Mucosa of descending colon (tissue), 3 donors: ENCODE data around the gene CTDNEP1. TPM values are rescaled to one million over a fixed set of nuclear protein-coding genes. Genes with fewer than 3 reads are reported as not detected.

Experiments
- ATAC-seq: fragments of 200-7000 bp; cut with Tn5 transposase; one replicate; pipeline ENCODE4 v1.9.1; 2020; ENCODE audit warnings: mild to moderate bottlenecking, moderate library complexity
- DNase-seq, 3 donors: peaks; one replicate each; pipeline ENCODE4 v3.0.0-alpha.2; 2020
- H3K36me3 ChIP-seq: fragments of 200-600 bp; one replicate; pipeline ENCODE4 v1.8.0; 2021; ENCODE audit warnings: low read depth, mild to moderate bottlenecking
- H3K4me1 ChIP-seq: fragments of 200-600 bp; one replicate; pipeline ENCODE4 v1.8.0; 2021; ENCODE audit warnings: low read depth, mild to moderate bottlenecking
- H3K4me3 ChIP-seq: fragments of 200-600 bp; one replicate; pipeline ENCODE4 v1.8.0; 2021; ENCODE audit warnings: mild to moderate bottlenecking
- H3K9me3 ChIP-seq: fragments of 200-600 bp; one replicate; pipeline ENCODE4 v1.8.0; 2021; ENCODE audit warnings: mild to moderate bottlenecking
- intact Hi-C, 2 donors: fragments of 100-400 bp; cut with DNase I in 1 of 2; cut with micrococcal nuclease in 1 of 2; formaldehyde crosslinking; loops; one replicate each; pipeline versions ENCODE4 v1.11.0 to v1.11.1; 2022; cut with DNase I, micrococcal nuclease
- total RNA-seq, 3 donors: library from RNA; stranded (reverse); fragmentation: NEBNext Ultra II Directional in 2 of 3; extraction: Animal tissue kit (Norgen Biotek cat#: 25700) in 2 of 3; gene quantifications; one replicate each; pipeline versions ENCODE4 v1.2.1 to v1.2.4, GENCODE V29; 2021 to 2023
- TF ChIP-seq, protein P1 (sequence below): fragments of 200-600 bp; IDR thresholded peaks from one replicate; pipeline ENCODE4 v1.8.0; 2022; ENCODE audit warnings: antibody characterized with exemption, mild to moderate bottlenecking
- donor health status: DM: no; HTN: no; CAD: no; lungs with moderate emphysema.
- donor health status: DM: no; HTN: no; CAD: no.
- donor health status: DM: no; HTN: yes; CAD: no.

The CTDNEP1 gene
- total RNA-seq, 3 donors from 2014 or later = 117 to 123 (median 117) TPM

- TF ChIP-seq, protein P1, sequence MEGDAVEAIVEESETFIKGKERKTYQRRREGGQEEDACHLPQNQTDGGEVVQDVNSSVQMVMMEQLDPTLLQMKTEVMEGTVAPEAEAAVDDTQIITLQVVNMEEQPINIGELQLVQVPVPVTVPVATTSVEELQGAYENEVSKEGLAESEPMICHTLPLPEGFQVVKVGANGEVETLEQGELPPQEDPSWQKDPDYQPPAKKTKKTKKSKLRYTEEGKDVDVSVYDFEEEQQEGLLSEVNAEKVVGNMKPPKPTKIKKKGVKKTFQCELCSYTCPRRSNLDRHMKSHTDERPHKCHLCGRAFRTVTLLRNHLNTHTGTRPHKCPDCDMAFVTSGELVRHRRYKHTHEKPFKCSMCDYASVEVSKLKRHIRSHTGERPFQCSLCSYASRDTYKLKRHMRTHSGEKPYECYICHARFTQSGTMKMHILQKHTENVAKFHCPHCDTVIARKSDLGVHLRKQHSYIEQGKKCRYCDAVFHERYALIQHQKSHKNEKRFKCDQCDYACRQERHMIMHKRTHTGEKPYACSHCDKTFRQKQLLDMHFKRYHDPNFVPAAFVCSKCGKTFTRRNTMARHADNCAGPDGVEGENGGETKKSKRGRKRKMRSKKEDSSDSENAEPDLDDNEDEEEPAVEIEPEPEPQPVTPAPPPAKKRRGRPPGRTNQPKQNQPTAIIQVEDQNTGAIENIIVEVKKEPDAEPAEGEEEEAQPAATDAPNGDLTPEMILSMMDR = no peak
- intact Hi-C loops = no loop called here
- DNase-seq (peak in 1 of 3 donors; percentile 57), ATAC-seq (no peak)
- Histone ChIP-seq H3K36me3 (peaks cover 18% of the 10 kb centered on the region), H3K4me1 (peaks cover 1% of the 10 kb centered on the region), H3K9me3 (no peaks in the 10 kb centered on the region), H3K4me3 (no peak overlapping the region)
These were observed 24.5 kb downstream of the CTDNEP1 start for GRCh38 chr17:7226721-7227710.

- ATAC-seq = no peak
- H3K36me3 ChIP-seq = peaks cover 18% of the 10 kb centered on the region
- H3K4me1 ChIP-seq = peaks cover 9% of the 10 kb centered on the region
- intact Hi-C loops = no loop called here
- DNase-seq = peak in 1 of 3 donors; percentile 46
- no peak overlapping the region for H3K4me3 ChIP-seq
- TF ChIP-seq, protein P1 = no peak
- H3K9me3 ChIP-seq = no peaks in the 10 kb centered on the region
These were observed 25.7 kb downstream of the CTDNEP1 start for GRCh38 chr17:7225711-7226331.

DNA sequence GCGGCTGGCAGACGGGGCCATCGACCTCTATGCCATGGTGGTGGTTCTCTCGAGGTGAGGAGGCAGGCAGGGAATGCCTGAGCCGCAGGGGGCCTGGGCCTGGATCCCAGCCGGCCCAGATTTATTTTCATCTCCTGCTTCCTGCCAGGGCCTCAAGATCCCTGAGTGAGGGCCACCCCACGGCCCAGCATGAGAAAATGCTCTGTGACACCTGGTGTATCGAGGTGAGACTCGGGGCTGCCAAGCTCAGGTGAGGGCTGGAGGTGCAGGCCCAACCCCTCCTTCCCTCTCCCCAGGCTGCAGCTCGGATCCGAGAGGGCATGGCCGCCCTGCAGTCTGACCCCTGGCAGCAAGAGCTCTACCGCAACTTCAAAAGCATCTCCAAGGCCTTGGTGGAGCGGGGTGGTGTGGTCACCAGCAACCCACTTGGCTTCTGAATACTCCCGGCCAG, 26.8 kb downstream of the CTDNEP1 start:
- DNase-seq (peak in 2 of 3 donors; percentile 26 to 28), ATAC-seq (no peak)
- no peak overlapping the region for H3K4me3 ChIP-seq
- TF ChIP-seq, protein P1 = no peak
- peaks cover 16% of the 10 kb centered on the region for H3K4me1 ChIP-seq
- intact Hi-C loops = no loop called here
- H3K9me3 ChIP-seq = no peaks in the 10 kb centered on the region
- H3K36me3 ChIP-seq = peaks cover 18% of the 10 kb centered on the region

DNA sequence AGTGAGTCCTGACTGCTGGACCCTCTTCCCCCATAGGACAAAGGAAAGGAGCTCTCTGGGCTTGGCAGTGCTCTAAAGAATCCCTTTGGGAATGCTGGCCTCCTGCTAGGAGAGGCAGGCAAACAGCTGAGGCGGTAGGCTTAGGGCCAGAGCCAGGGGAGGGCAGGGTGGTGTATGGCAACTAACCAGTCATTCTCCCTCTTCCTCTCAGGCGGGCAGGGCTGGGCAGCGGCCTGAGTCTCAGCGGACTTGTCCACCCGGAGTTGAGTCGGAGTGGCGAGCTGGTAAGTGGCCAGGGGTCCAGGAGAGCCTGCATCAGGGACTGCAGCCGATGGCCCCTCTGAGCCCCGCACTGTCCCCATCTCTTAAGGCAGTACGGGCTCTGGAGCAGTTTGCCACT, 27.4 kb downstream of the CTDNEP1 start:
- Histone ChIP-seq H3K4me3 (no peak overlapping the region), H3K9me3 (no peaks in the 10 kb centered on the region), H3K36me3 (peaks cover 18% of the 10 kb centered on the region), H3K4me1 (peaks cover 21% of the 10 kb centered on the region)
- ATAC-seq = no peak
- TF ChIP-seq, protein P1 = no peak
- DNase-seq = peak in 1 of 3 donors; percentile 28
- intact Hi-C loops = no loop called here

- ATAC-seq (no peak), DNase-seq (no peak)
- intact Hi-C loops = no loop called here
- Histone ChIP-seq H3K36me3 (peaks cover 13% of the 10 kb centered on the region), H3K9me3 (no peaks in the 10 kb centered on the region), H3K4me3 (no peak overlapping the region), H3K4me1 (peaks cover 27% of the 10 kb centered on the region)
- TF ChIP-seq, protein P1 = no peak
These were observed 28.2 kb downstream of the CTDNEP1 start for GRCh38 chr17:7223375-7223774.
